GM12865 (cell line): ENCODE data around the gene TRIL.

Experiments used
- DNase-seq: peaks from one replicate; pipeline ENCODE4 v3.0.0; 2010; ENCODE audit warnings: low read depth
- H3K4me3 ChIP-seq: 2 replicates; pipeline ENCODE4 v1.5.1; 2011; ENCODE audit warnings: mild to moderate bottlenecking, low read depth, low read length, control low read depth
- TF ChIP-seq, protein P1 (sequence below): IDR thresholded peaks from 2 replicates; pipeline ENCODE4 v1.5.1; 2011; ENCODE audit warnings: low read length, control low read depth, low read depth, inconsistent platforms; ENCODE audit not compliant: insufficient read depth; ENCODE audit errors: missing control alignments

The TRIL gene

DNA sequence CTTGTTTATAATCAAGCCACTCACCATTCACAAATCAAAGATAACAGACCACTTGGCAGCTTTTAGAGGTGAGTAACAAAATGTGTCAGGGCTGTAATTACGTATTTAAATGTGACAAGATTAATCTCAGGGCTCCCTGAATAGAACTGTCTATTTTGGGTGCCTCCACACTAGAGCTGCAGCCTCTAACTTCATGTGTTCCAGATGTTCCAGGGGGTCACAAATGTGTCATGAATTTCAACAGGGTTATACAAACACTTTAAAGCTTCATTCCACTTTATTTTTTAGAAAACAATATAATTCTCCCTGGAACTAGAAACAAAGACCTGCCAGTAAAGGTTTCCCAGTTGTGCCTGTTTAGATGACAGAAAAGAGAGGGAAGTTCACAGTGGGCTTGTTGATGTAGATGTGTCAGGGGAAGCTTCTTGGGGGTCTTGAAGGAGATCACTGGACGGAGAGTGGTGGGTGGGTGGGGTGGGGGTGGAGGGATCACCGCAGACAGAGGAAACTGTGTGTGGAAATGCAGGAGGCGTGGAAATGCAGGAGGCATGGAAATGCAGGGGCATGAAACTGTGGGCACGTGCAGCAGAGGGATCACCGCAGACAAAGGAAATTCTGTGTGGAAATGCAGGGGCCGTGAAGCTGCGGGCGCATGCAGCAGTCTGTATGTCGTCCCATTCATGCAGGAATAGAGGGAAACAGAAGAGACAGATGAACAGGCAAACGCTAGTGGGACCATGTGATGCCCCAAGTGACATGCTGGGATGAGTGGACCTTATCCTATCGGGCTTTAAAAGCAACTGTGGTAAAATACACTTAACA is 42.0 kb upstream of the TRIL start:
- H3K4me3 ChIP-seq: no peak overlapping the region
- TF ChIP-seq, protein P1, sequence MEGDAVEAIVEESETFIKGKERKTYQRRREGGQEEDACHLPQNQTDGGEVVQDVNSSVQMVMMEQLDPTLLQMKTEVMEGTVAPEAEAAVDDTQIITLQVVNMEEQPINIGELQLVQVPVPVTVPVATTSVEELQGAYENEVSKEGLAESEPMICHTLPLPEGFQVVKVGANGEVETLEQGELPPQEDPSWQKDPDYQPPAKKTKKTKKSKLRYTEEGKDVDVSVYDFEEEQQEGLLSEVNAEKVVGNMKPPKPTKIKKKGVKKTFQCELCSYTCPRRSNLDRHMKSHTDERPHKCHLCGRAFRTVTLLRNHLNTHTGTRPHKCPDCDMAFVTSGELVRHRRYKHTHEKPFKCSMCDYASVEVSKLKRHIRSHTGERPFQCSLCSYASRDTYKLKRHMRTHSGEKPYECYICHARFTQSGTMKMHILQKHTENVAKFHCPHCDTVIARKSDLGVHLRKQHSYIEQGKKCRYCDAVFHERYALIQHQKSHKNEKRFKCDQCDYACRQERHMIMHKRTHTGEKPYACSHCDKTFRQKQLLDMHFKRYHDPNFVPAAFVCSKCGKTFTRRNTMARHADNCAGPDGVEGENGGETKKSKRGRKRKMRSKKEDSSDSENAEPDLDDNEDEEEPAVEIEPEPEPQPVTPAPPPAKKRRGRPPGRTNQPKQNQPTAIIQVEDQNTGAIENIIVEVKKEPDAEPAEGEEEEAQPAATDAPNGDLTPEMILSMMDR: no peak
- no peak for DNase-seq

DNA sequence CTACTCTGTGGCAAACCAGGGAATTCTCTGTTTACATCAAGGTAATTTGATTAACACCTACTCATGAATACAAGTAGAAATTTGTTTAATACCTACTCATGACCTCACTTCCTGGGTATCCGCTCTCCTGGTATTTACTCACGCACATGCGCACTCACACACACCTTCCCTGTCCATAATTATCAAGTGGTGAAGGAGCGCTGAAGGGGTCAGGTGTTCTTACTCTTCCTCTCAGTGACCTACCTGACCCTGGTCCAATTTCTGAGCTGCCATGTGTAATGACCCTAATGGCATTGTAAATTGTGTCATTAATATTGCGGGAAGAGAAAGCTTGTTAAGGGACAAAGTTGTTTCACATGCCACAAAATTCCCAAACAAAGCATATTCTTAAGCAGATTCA is 41.3 kb upstream of the TRIL start:
- no peak overlapping the region for H3K4me3 ChIP-seq
- TF ChIP-seq, protein P1: no peak
- DNase-seq: no peak

DNA sequence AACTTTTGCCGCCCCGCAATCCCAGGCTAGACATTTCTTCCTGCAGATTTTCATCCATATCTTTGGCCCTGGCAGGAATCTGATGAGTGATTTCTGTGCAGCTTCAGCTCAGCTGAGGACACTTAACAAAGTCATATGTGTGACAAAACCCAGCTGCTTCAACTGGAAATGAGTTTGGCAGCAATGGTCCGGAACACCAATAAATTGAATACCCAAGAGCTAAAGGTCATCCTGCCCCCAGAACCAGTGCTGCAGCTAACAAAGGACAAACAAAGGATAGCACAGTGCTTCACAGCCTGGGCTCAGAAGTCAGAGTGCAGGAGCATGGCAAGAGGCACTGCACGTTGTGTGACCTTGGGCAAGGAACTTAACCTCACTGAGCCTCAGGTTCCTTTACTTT is 40.0 kb upstream of the TRIL start:
- DNase-seq: no peak
- no peak overlapping the region for H3K4me3 ChIP-seq
- TF ChIP-seq, protein P1: no peak

DNA sequence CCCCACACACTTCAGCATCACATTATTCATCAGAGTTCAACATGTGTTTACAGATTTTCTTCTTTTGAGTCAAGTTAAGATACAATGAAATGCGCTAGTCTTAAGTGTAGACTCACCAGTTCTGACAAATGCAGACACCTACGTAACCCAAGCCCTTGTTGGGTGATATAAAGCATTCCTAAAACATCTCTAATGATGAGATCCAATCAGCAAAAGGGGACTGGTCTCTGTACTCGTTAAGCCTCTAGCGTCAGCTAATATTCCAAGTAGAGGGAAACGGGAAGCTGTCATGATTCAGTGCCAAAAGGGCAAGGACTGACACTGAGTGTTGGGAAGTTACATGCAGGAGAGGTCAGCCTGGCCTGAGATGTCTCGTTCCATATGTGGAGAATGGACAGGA is 38.7 kb upstream of the TRIL start:
- no peak for DNase-seq
- TF ChIP-seq, protein P1: no peak
- H3K4me3 ChIP-seq: no peak overlapping the region

DNA sequence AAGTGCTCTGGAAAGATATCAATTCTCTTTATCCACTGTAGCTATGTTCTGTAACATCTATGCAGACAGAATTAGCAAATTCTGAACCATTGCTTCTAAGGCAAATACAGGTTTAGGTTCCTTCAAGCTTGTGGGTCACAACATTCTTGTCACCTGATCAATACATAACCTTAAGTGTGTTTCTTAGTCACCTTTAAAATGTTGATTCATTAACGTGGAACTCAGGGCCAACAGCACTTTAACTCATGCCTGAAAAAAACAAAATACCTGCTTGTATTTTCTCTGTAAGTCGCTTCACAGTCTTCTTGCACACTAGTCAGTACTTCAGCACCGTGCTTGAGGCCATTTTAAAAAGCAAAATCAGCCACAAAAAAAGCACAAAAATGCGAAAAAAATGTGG is 35.2 kb upstream of the TRIL start:
- no peak overlapping the region for H3K4me3 ChIP-seq
- TF ChIP-seq, protein P1: no peak
- DNase-seq: no peak

DNA sequence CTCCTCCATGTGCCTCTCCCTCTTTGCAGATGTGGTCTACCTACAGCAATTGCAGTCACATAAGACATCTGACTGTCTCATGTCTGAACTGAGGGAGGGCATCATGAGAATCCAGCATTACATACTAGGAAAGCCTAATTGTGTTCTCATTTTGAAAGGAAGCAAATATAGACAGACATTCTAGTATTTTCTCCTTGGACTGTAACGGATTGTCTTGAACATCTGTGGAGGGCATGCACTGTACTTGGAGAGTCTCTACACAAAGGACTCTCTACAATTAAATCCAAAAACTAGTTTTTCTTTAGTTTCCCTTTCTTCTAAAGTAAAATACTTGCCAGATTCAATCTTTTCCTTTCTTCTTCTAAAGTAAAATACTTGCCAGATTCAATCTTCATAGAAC is 34.7 kb upstream of the TRIL start:
- TF ChIP-seq, protein P1: no peak
- no peak for DNase-seq
- no peak overlapping the region for H3K4me3 ChIP-seq
